Gastrocnemius medialis (tissue), 4 donors: ENCODE data around the gene HPGD. TPM values are rescaled to one million over a fixed set of nuclear protein-coding genes. Genes with fewer than 3 reads are reported as not detected.
A peak's percentile ranks its signal among the peaks of the same experiment; 100 is the strongest.

ENCODE experiments used
- ATAC-seq, 2 donors: fragments of 150-250 bp; one replicate each; pipeline ENCODE4 v1.9.1; 2016
- DNase-seq, 2 donors: peaks; one replicate each; pipeline ENCODE4 v3.0.0-alpha.2; 2019
- H3K27ac ChIP-seq, 4 donors: fragments of 200-600 bp; sonication (generic); 1 replicate in 1 of 4; 2 replicates in 3 of 4; pipeline ENCODE4 v1.5.1; 2016 to 2018; ENCODE audit warnings: mild to moderate bottlenecking in 2 of 4, moderate library complexity in 1 of 4
- H3K27me3 ChIP-seq, 3 donors: fragments of 200-600 bp; sonication (generic) in 2 of 3; 1 replicate in 1 of 3; 2 replicates in 2 of 3; pipeline versions ENCODE4 v1.5.1 to v1.6.0; 2016 to 2019; ENCODE audit warnings: mild to moderate bottlenecking in 1 of 3, moderate library complexity in 1 of 3
- H3K36me3 ChIP-seq, 2 donors: fragments of 200-600 bp; sonication (generic) in 1 of 2; one replicate each; pipeline ENCODE4 v1.5.1; 2017 to 2018
- H3K4me1 ChIP-seq, 2 donors: fragments of 200-600 bp; sonication (generic) in 1 of 2; one replicate each; pipeline ENCODE4 v1.5.1; 2016 to 2017; ENCODE audit warnings: mild to moderate bottlenecking in 2 of 2
- H3K4me3 ChIP-seq, 4 donors: fragments of 200-600 bp; sonication (generic) in 3 of 4; 1 replicate in 1 of 4; 2 replicates in 3 of 4; pipeline ENCODE4 v1.5.1; 2016 to 2019; ENCODE audit warnings: mild to moderate bottlenecking in 2 of 4
- H3K9me3 ChIP-seq, 3 donors: fragments of 200-600 bp; sonication (generic) in 2 of 3; 1 replicate in 1 of 3; 2 replicates in 2 of 3; pipeline ENCODE4 v1.5.1; 2016 to 2019
- POLR2A ChIP-seq, 2 donors: fragments of 450-650 bp; IDR thresholded peaks; one replicate each; pipeline ENCODE4 v1.6.1; 2017; ENCODE audit warnings: antibody characterized with exemption in 2 of 2, mild to moderate bottlenecking in 2 of 2, moderate library complexity in 2 of 2
- in situ Hi-C, 4 donors: fragments of 200-750 bp; cut with MboI; loops; one replicate each; pipeline versions ENCODE4 v1.15.0 to v1.8.0; 2017; ENCODE audit warnings: low sequenced_read_pairs in 4 of 4
- intact Hi-C: fragments of 100-400 bp; cut with DNase I; formaldehyde crosslinking; loops from one replicate; pipeline ENCODE4 v1.15.1; 2023; ENCODE audit warnings: low total_unique reads
- total RNA-seq, 4 donors: library from RNA; depleted of rRNA; stranded (reverse); fragments of >200 nt; gene quantifications; one replicate each; pipeline versions ENCODE4 v1.1.0 to v1.2.3, GENCODE V29; 2016
- TF ChIP-seq, protein P1 (sequence below), 5 experiments: fragments of 450-650 bp in 3 of 5; fragments of 200-600 bp in 2 of 5; sonication (generic) in 2 of 5; IDR thresholded peaks in 4 of 5; conservative IDR thresholded peaks in 1 of 5; 1 replicate in 4 of 5; 2 replicates in 1 of 5; pipeline ENCODE4 v1.5.1; 2016 to 2019; ENCODE audit warnings: antibody characterized with exemption in 5 of 5, mild to moderate bottlenecking in 3 of 5, moderate library complexity in 3 of 5

Gene HPGD
- 10 to 100 TPM in 1 of 4 donors, 1 to 10 TPM in 3; 1.2 to 12.9 (median 3.8) TPM for total RNA-seq

DNA sequence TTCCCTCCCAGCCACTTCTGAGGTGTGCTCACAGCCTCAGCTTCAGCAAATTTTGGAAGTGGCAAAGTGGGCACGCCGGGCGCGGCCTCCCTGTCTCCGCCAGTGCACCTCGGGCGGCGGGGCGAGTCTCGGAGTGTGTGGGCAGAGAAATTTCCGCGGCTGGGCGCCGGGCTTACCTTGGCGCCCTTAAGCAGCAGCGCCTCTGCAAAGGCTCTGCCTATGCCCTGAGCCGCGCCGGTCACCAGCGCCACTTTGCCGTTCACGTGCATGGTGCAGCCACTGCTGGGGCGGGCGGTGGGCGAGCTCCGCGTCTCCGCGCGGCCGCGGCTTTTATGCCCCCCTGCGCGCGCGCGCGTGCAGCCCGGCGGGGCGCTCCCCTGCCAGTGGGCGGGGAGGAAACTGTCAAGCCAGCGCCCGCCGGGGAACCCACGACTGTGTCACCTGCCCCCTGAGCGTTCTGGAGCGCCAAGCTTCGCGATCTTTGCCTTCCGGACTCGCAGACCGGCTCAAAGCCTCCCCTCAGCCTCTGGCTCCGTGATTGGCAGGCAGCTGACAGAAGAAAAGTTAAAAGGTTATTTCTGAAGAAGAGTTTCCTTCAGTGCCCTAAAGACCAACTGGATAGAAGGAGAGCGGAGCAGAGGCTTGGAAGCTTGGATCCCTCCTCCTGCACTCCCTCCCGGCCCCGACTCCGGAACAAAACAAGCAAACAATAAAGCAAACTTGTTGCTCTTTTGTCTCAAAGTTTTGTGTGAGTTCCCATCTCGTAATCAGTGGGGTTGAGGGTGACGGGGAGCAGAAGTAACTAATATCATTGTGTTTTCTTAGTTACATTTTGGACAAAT, at the start of gene HPGD:
Gene HPGD (minus strand): TSS at position 306 of the 842 bp plus-strand sequence. CDS start 37 bp downstream, at position 269.
- Histone ChIP-seq H3K4me1 (peaks cover 0 to 3% of the 10 kb centered on the region in 2 donors), H3K27ac (peak within 1 kb of the TSS in 3 of 4 donors; percentile 30 to 62 (median 31)), H3K27me3 (peaks cover 0 to 3% (median 0%) of the 10 kb centered on the region in 3 donors), H3K36me3 (no peaks in the 10 kb centered on the region), H3K4me3 (peak within 1 kb of the TSS; percentile 56 to 66 (median 60)), H3K9me3 (no peaks in the 10 kb centered on the region)
- TF ChIP-seq, protein P1, sequence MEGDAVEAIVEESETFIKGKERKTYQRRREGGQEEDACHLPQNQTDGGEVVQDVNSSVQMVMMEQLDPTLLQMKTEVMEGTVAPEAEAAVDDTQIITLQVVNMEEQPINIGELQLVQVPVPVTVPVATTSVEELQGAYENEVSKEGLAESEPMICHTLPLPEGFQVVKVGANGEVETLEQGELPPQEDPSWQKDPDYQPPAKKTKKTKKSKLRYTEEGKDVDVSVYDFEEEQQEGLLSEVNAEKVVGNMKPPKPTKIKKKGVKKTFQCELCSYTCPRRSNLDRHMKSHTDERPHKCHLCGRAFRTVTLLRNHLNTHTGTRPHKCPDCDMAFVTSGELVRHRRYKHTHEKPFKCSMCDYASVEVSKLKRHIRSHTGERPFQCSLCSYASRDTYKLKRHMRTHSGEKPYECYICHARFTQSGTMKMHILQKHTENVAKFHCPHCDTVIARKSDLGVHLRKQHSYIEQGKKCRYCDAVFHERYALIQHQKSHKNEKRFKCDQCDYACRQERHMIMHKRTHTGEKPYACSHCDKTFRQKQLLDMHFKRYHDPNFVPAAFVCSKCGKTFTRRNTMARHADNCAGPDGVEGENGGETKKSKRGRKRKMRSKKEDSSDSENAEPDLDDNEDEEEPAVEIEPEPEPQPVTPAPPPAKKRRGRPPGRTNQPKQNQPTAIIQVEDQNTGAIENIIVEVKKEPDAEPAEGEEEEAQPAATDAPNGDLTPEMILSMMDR (IDR thresholded peaks at IDR 0.05 in 4 of 5, conservative IDR thresholded peaks at IDR 0.05 in 1 of 5), result no peak
- TF ChIP-seq POLR2A (IDR thresholded peaks at IDR 0.05), result peak; percentile 32 to 39
- intact Hi-C loops, result no loop called here
- DNase-seq (peak; percentile 23 to 30), ATAC-seq (peak; percentile 60 to 65)
- in situ Hi-C loops, result no loop called here

DNA sequence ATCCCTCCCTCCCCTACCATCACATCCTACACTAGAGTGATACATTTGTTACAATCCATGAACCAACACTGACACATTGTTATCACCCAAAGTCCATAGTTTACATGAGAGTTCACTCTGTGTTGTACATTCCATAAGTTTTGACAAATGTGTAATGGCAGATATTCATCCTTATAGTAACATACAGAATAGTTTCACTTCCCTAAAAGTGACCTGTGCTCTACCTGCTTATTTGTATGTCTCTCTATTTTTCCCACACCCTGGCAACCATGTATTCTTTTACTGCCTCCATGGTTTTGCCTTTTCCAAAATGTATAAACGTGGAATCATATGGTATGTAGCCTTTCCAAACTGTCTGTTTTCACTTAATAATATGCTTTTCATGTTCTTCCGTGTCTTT, 42.2 kb upstream of the HPGD start:
- Histone ChIP-seq H3K27me3 (no peaks in the 10 kb centered on the region), H3K4me3 (no peak overlapping the region), H3K27ac (no peak overlapping the region), H3K9me3 (no peaks in the 10 kb centered on the region), H3K36me3 (no peaks in the 10 kb centered on the region), H3K4me1 (no peaks in the 10 kb centered on the region)
- intact Hi-C loops, result no loop called here
- TF ChIP-seq POLR2A (IDR thresholded peaks at IDR 0.05), result no peak
- TF ChIP-seq, protein P1 (IDR thresholded peaks at IDR 0.05 in 4 of 5, conservative IDR thresholded peaks at IDR 0.05 in 1 of 5), result no peak
- in situ Hi-C loops, result no loop called here
- no peak for DNase-seq
- ATAC-seq, result no peak

DNA sequence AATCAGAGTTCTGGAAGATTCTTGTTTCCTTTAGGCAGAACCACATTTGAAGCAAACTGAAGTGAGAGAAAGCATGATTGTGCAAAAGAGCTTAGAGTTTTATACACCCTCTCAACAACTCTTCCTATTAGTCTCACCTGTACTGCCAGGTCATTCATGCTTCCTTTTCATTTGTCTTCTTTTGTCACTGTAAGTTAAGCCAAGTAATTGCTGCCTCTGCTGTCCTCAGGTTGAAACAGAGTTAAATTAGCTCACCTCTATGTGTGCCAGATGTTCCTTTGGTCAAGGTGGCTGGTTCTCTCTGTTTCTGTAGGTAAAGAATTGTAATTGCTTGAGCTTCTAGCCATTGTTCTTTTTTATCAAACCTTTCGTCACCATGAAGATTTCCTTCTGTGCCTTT, 41.1 kb upstream of the HPGD start:
- Histone ChIP-seq H3K27me3 (no peaks in the 10 kb centered on the region), H3K4me1 (no peaks in the 10 kb centered on the region), H3K4me3 (no peak overlapping the region), H3K9me3 (no peaks in the 10 kb centered on the region), H3K36me3 (no peaks in the 10 kb centered on the region), H3K27ac (no peak overlapping the region)
- ATAC-seq, result no peak
- intact Hi-C loops, result no loop called here
- no peak for TF ChIP-seq POLR2A (IDR thresholded peaks at IDR 0.05)
- TF ChIP-seq, protein P1 (IDR thresholded peaks at IDR 0.05 in 4 of 5, conservative IDR thresholded peaks at IDR 0.05 in 1 of 5), result no peak
- in situ Hi-C loops, result no loop called here
- no peak for DNase-seq

DNA sequence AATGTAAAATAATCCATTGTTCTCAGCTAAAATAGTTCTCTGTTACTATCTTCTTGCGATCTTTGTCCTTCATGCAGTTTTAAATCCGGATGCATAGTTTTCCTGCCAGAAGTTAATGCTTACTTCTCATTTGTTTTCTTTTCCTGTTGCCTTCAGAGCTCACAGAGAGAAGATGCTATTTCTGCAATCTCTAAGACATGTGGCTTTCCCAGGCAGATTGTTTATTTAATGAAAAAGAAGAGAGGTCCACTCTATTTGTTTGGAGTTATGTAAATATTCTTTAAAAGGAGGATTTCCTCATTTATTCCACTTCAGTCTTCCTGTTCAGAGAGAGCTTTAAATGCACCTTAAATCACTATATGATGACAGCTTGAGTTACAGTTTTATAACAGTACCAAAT, 39.3 kb upstream of the HPGD start:
- in situ Hi-C loops (no loop called here), intact Hi-C loops (no loop called here)
- ATAC-seq (no peak), DNase-seq (no peak)
- no peak overlapping the region for H3K27ac ChIP-seq
- H3K4me1 ChIP-seq, result no peaks in the 10 kb centered on the region
- H3K9me3 ChIP-seq, result no peaks in the 10 kb centered on the region
- TF ChIP-seq POLR2A (IDR thresholded peaks at IDR 0.05), result no peak
- TF ChIP-seq, protein P1 (IDR thresholded peaks at IDR 0.05 in 4 of 5, conservative IDR thresholded peaks at IDR 0.05 in 1 of 5), result no peak
- H3K27me3 ChIP-seq, result no peaks in the 10 kb centered on the region
- no peak overlapping the region for H3K4me3 ChIP-seq
- H3K36me3 ChIP-seq, result no peaks in the 10 kb centered on the region
